K562 (cell line): ENCODE results near the gene DAGLA. TPM values are rescaled to one million over a fixed set of nuclear protein-coding genes. Genes with fewer than 3 reads are reported as not detected.
A peak's percentile ranks its signal among the peaks of the same experiment; 100 is the strongest.

ENCODE experiments used
- ESRRA ChIP-seq: fragments of 450-650 bp; IDR thresholded peaks from 2 replicates; pipeline ENCODE4 v1.6.1; 2014; ENCODE audit warnings: low read depth, mild to moderate bottlenecking, moderate library complexity, borderline replicate concordance
- ETV1 ChIP-seq: fragments of 450-650 bp; conservative IDR thresholded peaks from 2 replicates; pipeline ENCODE4 v1.6.1; 2016; ENCODE audit warnings: missing genetic modification characterization, control low read depth, low read depth, missing compliant biosample characterization
- FOXA3 ChIP-seq, 2 experiments: fragments of 450-650 bp in 1 of 2; sonication (generic) in 1 of 2; formaldehyde crosslinking; IDR thresholded peaks in 1 of 2; conservative IDR thresholded peaks in 1 of 2; 2 replicates each; pipeline versions ENCODE4 v1.4.0 to v1.8.0; 2020 to 2022; ENCODE audit warnings: mild to moderate bottlenecking in 2 of 2, missing genetic modification reagents in 1 of 2
- GATAD2A ChIP-seq: fragments of 450-650 bp; IDR thresholded peaks from 2 replicates; pipeline ENCODE4 v1.6.1; 2017
- KAT8 ChIP-seq: fragments of 450-650 bp; IDR thresholded peaks from 2 replicates; pipeline ENCODE4 v1.6.1; 2016; ENCODE audit warnings: low read depth, mild to moderate bottlenecking
- L3MBTL2 ChIP-seq: fragments of 450-650 bp; IDR thresholded peaks from 2 replicates; pipeline ENCODE4 v1.6.1; 2016; ENCODE audit warnings: mild to moderate bottlenecking, moderate library complexity
- MAFG ChIP-seq: fragments of 450-650 bp; conservative IDR thresholded peaks from 2 replicates; pipeline ENCODE4 v1.6.1; 2016; ENCODE audit warnings: missing genetic modification characterization, missing compliant biosample characterization
- NFE2 ChIP-seq: IDR thresholded peaks from 2 replicates; pipeline ENCODE4 v1.6.1; 2014; ENCODE audit warnings: antibody characterized with exemption, low read depth
- PYGO2 ChIP-seq: fragments of 450-650 bp; IDR thresholded peaks from 2 replicates; pipeline ENCODE4 v1.6.1; 2016; ENCODE audit warnings: mild to moderate bottlenecking, missing genetic modification characterization, moderate library complexity, missing compliant biosample characterization
- ZNF184 ChIP-seq: sonication (generic); formaldehyde crosslinking; IDR thresholded peaks from 2 replicates; pipeline ENCODE4 v1.5.0; 2020; ENCODE audit warnings: missing genetic modification reagents
- ZNF274 ChIP-seq: IDR thresholded peaks from 2 replicates; pipeline ENCODE4 v1.6.1; 2011; ENCODE audit warnings: low read depth, mild to moderate bottlenecking, low read length, moderate library complexity, borderline replicate concordance
- ZNF3 ChIP-seq: fragments of 250-450 bp; sonication (Bioruptor Pico); IDR thresholded peaks from 2 replicates; pipeline ENCODE4 v1.5.0; 2021; ENCODE audit warnings: mild to moderate bottlenecking, moderate library complexity
- ZNF75A ChIP-seq: fragments of 450-650 bp; formaldehyde crosslinking; IDR thresholded peaks from 2 replicates; pipeline ENCODE4 v1.4.0; 2020; ENCODE audit warnings: mild to moderate bottlenecking
- polyA plus RNA-seq, 8 experiments: library from polyadenylated mRNA; depleted of rRNA in 4 of 8; stranded (reverse) in 5 of 8; unstranded in 3 of 8; fragments of >200 nt; fragmentation: Nextera tagmentation in 2 of 8; fragmentation: Illumina TruSeq in 1 of 8; extraction: Ambion mirVana in 2 of 8; extraction: Trizol in 1 of 8; gene quantifications; 2 replicates each; pipeline versions ENCODE4 v1.2.1 to v1.2.3, GENCODE V29; 2011 to 2014; ENCODE audit warnings: inconsistent platforms in 1 of 8, missing spikeins in 1 of 8
- total RNA-seq, 7 experiments: library from RNA; depleted of rRNA in 6 of 7; stranded (reverse); fragments of >200 nt in 6 of 7; fragmentation: Illumina TruSeq in 2 of 7; extraction: Trizol in 2 of 7; gene quantifications; 2 replicates each; pipeline versions ENCODE4 v1.2.1 to v1.2.3, GENCODE V29; 2011 to 2021; ENCODE audit warnings: low replicate concordance in 1 of 7
- TF ChIP-seq, protein P1 (sequence below), 2 experiments: fragments of 450-650 bp; formaldehyde crosslinking in 1 of 2; IDR thresholded peaks; 2 replicates each; pipeline versions ENCODE4 v1.4.0 to v1.6.1; 2014 to 2020; ENCODE audit warnings: mild to moderate bottlenecking in 2 of 2, borderline replicate concordance in 1 of 2, low read depth in 1 of 2
- TF ChIP-seq, protein P2 (sequence below): sonication (generic); formaldehyde crosslinking; IDR thresholded peaks from 2 replicates; pipeline ENCODE4 v1.9.0; 2022; ENCODE audit warnings: mild to moderate bottlenecking, missing genetic modification reagents
- TF ChIP-seq, protein P3 (sequence below): fragments of 250-450 bp; sonication (Bioruptor Pico); IDR thresholded peaks from 2 replicates; pipeline ENCODE4 v1.4.0; 2020; ENCODE audit warnings: mild to moderate bottlenecking, moderate library complexity

Gene DAGLA
- total and polyA plus RNA-seq, 9 of the 15 experiments (the other 6 are each of a cell fraction or from before 2014, with no cell fraction given): 0.03 to 0.16 (median 0.04) TPM; not detected in 4

DNA sequence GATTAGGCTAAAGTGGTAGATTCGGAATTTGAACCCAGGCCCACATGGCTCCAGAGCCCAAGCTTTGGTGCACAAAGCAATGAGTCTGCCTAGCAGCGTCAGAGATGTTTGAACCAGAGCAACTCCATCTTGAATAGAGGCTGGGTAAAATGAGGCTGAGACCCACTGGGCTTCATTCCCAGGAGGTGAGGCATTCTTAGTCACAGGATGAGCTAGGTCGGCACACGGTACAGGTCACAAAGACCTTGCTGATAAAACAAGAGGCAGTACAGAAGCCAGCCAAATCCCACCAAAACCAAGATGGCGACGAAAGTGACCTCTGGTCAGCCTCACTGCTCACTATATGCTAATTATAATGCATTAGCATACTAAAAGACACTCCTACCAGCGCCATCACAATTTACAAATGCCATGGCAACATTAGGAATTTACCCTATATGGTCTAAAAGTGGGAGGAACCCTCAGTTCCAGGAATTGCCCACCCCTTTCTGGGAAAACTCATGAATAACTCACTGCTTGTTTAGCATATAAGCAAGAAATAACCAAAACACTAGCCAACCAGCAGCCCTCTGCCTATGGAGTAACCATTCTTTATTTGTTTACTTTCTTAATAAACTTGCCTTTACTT, 40.3 kb upstream of the DAGLA start (continued):
- TF ChIP-seq, protein P1, sequence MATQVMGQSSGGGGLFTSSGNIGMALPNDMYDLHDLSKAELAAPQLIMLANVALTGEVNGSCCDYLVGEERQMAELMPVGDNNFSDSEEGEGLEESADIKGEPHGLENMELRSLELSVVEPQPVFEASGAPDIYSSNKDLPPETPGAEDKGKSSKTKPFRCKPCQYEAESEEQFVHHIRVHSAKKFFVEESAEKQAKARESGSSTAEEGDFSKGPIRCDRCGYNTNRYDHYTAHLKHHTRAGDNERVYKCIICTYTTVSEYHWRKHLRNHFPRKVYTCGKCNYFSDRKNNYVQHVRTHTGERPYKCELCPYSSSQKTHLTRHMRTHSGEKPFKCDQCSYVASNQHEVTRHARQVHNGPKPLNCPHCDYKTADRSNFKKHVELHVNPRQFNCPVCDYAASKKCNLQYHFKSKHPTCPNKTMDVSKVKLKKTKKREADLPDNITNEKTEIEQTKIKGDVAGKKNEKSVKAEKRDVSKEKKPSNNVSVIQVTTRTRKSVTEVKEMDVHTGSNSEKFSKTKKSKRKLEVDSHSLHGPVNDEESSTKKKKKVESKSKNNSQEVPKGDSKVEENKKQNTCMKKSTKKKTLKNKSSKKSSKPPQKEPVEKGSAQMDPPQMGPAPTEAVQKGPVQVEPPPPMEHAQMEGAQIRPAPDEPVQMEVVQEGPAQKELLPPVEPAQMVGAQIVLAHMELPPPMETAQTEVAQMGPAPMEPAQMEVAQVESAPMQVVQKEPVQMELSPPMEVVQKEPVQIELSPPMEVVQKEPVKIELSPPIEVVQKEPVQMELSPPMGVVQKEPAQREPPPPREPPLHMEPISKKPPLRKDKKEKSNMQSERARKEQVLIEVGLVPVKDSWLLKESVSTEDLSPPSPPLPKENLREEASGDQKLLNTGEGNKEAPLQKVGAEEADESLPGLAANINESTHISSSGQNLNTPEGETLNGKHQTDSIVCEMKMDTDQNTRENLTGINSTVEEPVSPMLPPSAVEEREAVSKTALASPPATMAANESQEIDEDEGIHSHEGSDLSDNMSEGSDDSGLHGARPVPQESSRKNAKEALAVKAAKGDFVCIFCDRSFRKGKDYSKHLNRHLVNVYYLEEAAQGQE (IDR thresholded peaks at IDR 0.05; ENCODE audit: borderline replicate concordance): no peak
- TF ChIP-seq, protein P1 (CRISPR knock-in tag; IDR thresholded peaks at IDR 0.05; ENCODE audit: low read depth): no peak
- no peak for TF ChIP-seq FOXA3 (CRISPR knock-in tag; conservative IDR thresholded peaks at IDR 0.05 in 1 of 2, IDR thresholded peaks at IDR 0.05 in 1 of 2)
- TF ChIP-seq PYGO2: peak; percentile 91
- TF ChIP-seq ETV1: peak; percentile 80
- TF ChIP-seq ZNF184 (CRISPR knock-in tag): no peak
- TF ChIP-seq ZNF75A (CRISPR knock-in tag): no peak
- TF ChIP-seq, protein P2, sequence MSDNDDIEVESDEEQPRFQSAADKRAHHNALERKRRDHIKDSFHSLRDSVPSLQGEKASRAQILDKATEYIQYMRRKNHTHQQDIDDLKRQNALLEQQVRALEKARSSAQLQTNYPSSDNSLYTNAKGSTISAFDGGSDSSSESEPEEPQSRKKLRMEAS: no peak
- TF ChIP-seq ZNF274: no peak
- TF ChIP-seq, protein P3, sequence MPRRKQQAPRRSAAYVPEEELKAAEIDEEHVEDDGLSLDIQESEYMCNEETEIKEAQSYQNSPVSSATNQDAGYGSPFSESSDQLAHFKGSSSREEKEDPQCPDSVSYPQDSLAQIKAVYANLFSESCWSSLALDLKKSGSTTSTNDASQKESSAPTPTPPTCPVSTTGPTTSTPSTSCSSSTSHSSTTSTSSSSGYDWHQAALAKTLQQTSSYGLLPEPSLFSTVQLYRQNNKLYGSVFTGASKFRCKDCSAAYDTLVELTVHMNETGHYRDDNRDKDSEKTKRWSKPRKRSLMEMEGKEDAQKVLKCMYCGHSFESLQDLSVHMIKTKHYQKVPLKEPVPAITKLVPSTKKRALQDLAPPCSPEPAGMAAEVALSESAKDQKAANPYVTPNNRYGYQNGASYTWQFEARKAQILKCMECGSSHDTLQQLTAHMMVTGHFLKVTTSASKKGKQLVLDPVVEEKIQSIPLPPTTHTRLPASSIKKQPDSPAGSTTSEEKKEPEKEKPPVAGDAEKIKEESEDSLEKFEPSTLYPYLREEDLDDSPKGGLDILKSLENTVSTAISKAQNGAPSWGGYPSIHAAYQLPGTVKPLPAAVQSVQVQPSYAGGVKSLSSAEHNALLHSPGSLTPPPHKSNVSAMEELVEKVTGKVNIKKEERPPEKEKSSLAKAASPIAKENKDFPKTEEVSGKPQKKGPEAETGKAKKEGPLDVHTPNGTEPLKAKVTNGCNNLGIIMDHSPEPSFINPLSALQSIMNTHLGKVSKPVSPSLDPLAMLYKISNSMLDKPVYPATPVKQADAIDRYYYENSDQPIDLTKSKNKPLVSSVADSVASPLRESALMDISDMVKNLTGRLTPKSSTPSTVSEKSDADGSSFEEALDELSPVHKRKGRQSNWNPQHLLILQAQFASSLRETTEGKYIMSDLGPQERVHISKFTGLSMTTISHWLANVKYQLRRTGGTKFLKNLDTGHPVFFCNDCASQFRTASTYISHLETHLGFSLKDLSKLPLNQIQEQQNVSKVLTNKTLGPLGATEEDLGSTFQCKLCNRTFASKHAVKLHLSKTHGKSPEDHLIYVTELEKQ (CRISPR knock-in tag): no peak
- TF ChIP-seq ZNF3 (CRISPR knock-in tag): no peak
- no peak for TF ChIP-seq KAT8
- TF ChIP-seq ESRRA: peak; percentile 61; the same call in 1 of the 2 replicates
- no peak for TF ChIP-seq MAFG (tag)
- no peak for TF ChIP-seq GATAD2A
- TF ChIP-seq NFE2: no peak
- TF ChIP-seq L3MBTL2: no peak
